Keratinocyte (primary cell): Measurements from ENCODE around the gene ZNF497. TPM values are rescaled to one million over a fixed set of nuclear protein-coding genes. Genes with fewer than 3 reads are reported as not detected.

Experiments
- DNase-seq: peaks from one replicate; pipeline ENCODE4 v3.0.0-alpha.2; 2011; ENCODE audit warnings: low read depth, missing footprints, low spot score
- FAIRE-seq: peaks from 2 replicates; lab custom pipeline; 2011; peaks lifted over from hg19 to GRCh38; lab: Jason Lieb, UNC
- H2AFZ ChIP-seq: 2 replicates; pipeline ENCODE4 v1.6.0; 2012; ENCODE audit warnings: low read length, control low read depth, inconsistent platforms; ENCODE audit not compliant: control insufficient read depth
- H3K27ac ChIP-seq: 2 replicates; pipeline ENCODE4 v1.5.1; 2011; ENCODE audit warnings: low read length; ENCODE audit not compliant: control insufficient read depth, insufficient read depth
- H3K27me3 ChIP-seq: 3 replicates; pipeline ENCODE4 v1.6.0; 2011; ENCODE audit warnings: low read length; ENCODE audit not compliant: control insufficient read depth, insufficient read depth; ENCODE audit errors: extremely low read depth
- H3K36me3 ChIP-seq, 2 experiments: 2 replicates in 1 of 2; 3 replicates in 1 of 2; pipeline ENCODE4 v1.5.1; 2011; ENCODE audit warnings: low read length in 2 of 2, mild to moderate bottlenecking in 1 of 2; ENCODE audit not compliant: control insufficient read depth in 2 of 2, insufficient read depth in 2 of 2; ENCODE audit errors: extremely low read depth in 1 of 2
- H3K4me1 ChIP-seq: 3 replicates; pipeline ENCODE4 v1.5.1; 2011; ENCODE audit warnings: low read length; ENCODE audit not compliant: control insufficient read depth, insufficient read depth; ENCODE audit errors: extremely low read depth
- H3K4me2 ChIP-seq: 3 replicates; pipeline ENCODE4 v1.6.0; 2011; ENCODE audit warnings: low read depth, low read length; ENCODE audit not compliant: control insufficient read depth, insufficient read depth; ENCODE audit errors: extremely low read depth
- H3K4me3 ChIP-seq, 3 experiments: fragments of 200-600 bp in 1 of 3; sonication (generic) in 1 of 3; 2 replicates in 2 of 3; 3 replicates in 1 of 3; pipeline ENCODE4 v1.5.1; 2011 to 2016; ENCODE audit warnings: low read length in 3 of 3, mild to moderate bottlenecking in 3 of 3, control low read depth in 2 of 3, inconsistent platforms in 1 of 3, low read depth in 1 of 3, mixed read lengths in 1 of 3, mixed run types in 1 of 3, moderate library complexity in 1 of 3; ENCODE audit not compliant: control insufficient read depth in 2 of 3, insufficient read depth in 2 of 3; ENCODE audit errors: extremely low read depth in 1 of 3
- H3K79me2 ChIP-seq: 2 replicates; pipeline ENCODE4 v1.6.0; 2012; ENCODE audit warnings: low read length; ENCODE audit not compliant: control insufficient read depth, insufficient read depth
- H3K9ac ChIP-seq: 3 replicates; pipeline ENCODE4 v1.6.0; 2011; ENCODE audit warnings: low read length; ENCODE audit not compliant: control insufficient read depth, insufficient read depth; ENCODE audit errors: extremely low read depth
- H3K9me1 ChIP-seq: 3 replicates; pipeline ENCODE4 v1.6.0; 2011; ENCODE audit warnings: low read length; ENCODE audit not compliant: control insufficient read depth, insufficient read depth; ENCODE audit errors: extremely low read depth
- H3K9me3 ChIP-seq: 2 replicates; pipeline ENCODE4 v1.5.1; 2012; ENCODE audit warnings: low read depth, low read length; ENCODE audit not compliant: control insufficient read depth
- H4K20me1 ChIP-seq: 3 replicates; pipeline ENCODE4 v1.6.0; 2011; ENCODE audit warnings: low read length; ENCODE audit not compliant: control insufficient read depth, insufficient read depth; ENCODE audit errors: extremely low read depth
- EZH2 ChIP-seq: IDR thresholded peaks from one replicate; pipeline ENCODE4 v1.6.1; 2012; ENCODE audit warnings: inconsistent platforms, mild to moderate bottlenecking, low read length, moderate library complexity
- dilution Hi-C: fragments of 300-500 bp; cut with MboI; formaldehyde crosslinking; loops from one replicate; pipeline ENCODE4 v1.7.0; 2020; ENCODE audit warnings: low sequenced_read_pairs; ENCODE audit not compliant: extremely low pct_ligation_motif_present
- polyA plus RNA-seq, 5 experiments: library from polyadenylated mRNA; depleted of rRNA in 3 of 5; stranded (reverse) in 3 of 5; stranded (forward) in 1 of 5; unstranded in 1 of 5; fragments of >200 nt; gene quantifications; 1 replicate in 1 of 5; 2 replicates in 3 of 5; 3 replicates in 1 of 5; pipeline versions ENCODE4 v1.2.1 to v1.2.3, GENCODE V29; 2011 to 2012; ENCODE audit warnings: missing spikeins in 2 of 5, low read depth in 1 of 5, low replicate concordance in 1 of 5
- TF ChIP-seq, protein P1 (sequence below), 3 experiments: IDR thresholded peaks in 1 of 3; conservative IDR thresholded peaks in 1 of 3; optimal IDR thresholded peaks in 1 of 3; 2 replicates in 2 of 3; 3 replicates in 1 of 3; pipeline versions ENCODE3 to v1.5.1; 2011; ENCODE audit warnings: low read length in 3 of 3, mild to moderate bottlenecking in 3 of 3, moderate library complexity in 2 of 3, control low read depth in 1 of 3, inconsistent platforms in 1 of 3; ENCODE audit not compliant: insufficient read depth in 2 of 3; ENCODE audit errors: extremely low read depth in 1 of 3

ZNF497 gene
- polyA plus RNA-seq, 1 donor (not counting 4 experiments of a cell fraction or from before 2014, with no cell fraction given), result 0.29 TPM

DNA sequence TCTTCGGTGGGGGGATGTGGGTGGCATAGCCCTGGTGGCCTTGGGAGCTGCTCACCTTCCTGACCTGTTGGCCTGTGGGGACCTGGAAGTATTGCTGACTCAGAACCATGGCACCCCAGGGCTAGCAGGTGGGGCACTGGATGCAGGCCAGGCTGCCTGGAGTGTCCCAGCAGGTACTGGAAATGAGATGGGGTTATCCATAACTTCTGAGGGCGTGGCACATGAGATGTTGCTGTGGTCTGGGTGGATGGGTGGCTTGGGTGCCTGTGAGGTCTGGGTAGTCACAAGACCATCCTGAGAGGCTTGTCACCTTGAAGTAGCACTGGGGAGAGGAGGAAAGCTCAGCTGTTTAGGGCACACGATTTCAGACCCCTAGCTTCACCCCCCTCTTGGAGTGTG, 32.3 kb upstream of the ZNF497 start:
- dilution Hi-C loops, result no loop called here
- H3K27ac ChIP-seq, result peak overlapping the region; percentile 25
- TF ChIP-seq, protein P1, sequence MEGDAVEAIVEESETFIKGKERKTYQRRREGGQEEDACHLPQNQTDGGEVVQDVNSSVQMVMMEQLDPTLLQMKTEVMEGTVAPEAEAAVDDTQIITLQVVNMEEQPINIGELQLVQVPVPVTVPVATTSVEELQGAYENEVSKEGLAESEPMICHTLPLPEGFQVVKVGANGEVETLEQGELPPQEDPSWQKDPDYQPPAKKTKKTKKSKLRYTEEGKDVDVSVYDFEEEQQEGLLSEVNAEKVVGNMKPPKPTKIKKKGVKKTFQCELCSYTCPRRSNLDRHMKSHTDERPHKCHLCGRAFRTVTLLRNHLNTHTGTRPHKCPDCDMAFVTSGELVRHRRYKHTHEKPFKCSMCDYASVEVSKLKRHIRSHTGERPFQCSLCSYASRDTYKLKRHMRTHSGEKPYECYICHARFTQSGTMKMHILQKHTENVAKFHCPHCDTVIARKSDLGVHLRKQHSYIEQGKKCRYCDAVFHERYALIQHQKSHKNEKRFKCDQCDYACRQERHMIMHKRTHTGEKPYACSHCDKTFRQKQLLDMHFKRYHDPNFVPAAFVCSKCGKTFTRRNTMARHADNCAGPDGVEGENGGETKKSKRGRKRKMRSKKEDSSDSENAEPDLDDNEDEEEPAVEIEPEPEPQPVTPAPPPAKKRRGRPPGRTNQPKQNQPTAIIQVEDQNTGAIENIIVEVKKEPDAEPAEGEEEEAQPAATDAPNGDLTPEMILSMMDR (optimal IDR thresholded peaks at IDR 0.05 in 1 of 3, IDR thresholded peaks at IDR 0.05 in 1 of 3, conservative IDR thresholded peaks at IDR 0.05 in 1 of 3; ENCODE audit: extremely low read depth in 1 of 3, insufficient read depth in 2 of 3, low read length in 3 of 3), result no peak
- no peak for TF ChIP-seq EZH2
- H3K79me2 ChIP-seq, result peaks cover 33% of the 10 kb centered on the region
- H3K4me2 ChIP-seq, result no peak overlapping the region
- no peaks in the 10 kb centered on the region for H3K27me3 ChIP-seq
- H3K9me1 ChIP-seq, result peaks cover 5% of the 10 kb centered on the region
- DNase-seq (no peak), FAIRE-seq (no peak)
- H3K9ac ChIP-seq, result no peak overlapping the region
- H3K4me1 ChIP-seq, result peaks cover 35% of the 10 kb centered on the region
- H3K9me3 ChIP-seq, result no peaks in the 10 kb centered on the region
- peaks cover 40% of the 10 kb centered on the region for H4K20me1 ChIP-seq
- peaks cover 22 to 30% of the 10 kb centered on the region in 2 experiments for H3K36me3 ChIP-seq
- no peak overlapping the region for H3K4me3 ChIP-seq
- H2AFZ ChIP-seq, result no peak overlapping the region

DNA sequence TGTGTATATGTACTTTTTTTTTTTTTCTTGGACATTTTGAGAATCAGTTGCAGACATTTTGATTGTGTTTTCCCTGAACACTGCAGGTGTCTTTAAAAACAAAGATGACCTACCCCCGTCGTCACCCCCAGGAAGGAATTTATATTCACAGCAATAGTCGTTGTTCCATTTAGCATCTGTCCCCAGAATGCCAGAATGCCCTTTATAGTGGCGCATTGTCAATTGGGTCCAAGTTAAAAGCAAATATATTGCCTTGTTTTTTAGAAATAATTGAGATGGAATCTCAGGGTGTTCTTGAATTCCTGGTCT, 31.1 kb upstream of the ZNF497 start:
- Histone ChIP-seq H3K79me2 (peaks cover 41% of the 10 kb centered on the region), H3K9me1 (peaks cover 5% of the 10 kb centered on the region), H3K4me3 (no peak overlapping the region), H3K9ac (no peak overlapping the region), H3K36me3 (peaks cover 24 to 37% of the 10 kb centered on the region in 2 experiments), H2AFZ (no peak overlapping the region), H3K27me3 (no peaks in the 10 kb centered on the region), H3K4me1 (peaks cover 40% of the 10 kb centered on the region), H3K4me2 (no peak overlapping the region), H4K20me1 (peaks cover 40% of the 10 kb centered on the region), H3K9me3 (no peaks in the 10 kb centered on the region), H3K27ac (no peak overlapping the region)
- no peak for TF ChIP-seq EZH2
- TF ChIP-seq, protein P1 (optimal IDR thresholded peaks at IDR 0.05 in 1 of 3, IDR thresholded peaks at IDR 0.05 in 1 of 3, conservative IDR thresholded peaks at IDR 0.05 in 1 of 3; ENCODE audit: extremely low read depth in 1 of 3, insufficient read depth in 2 of 3, low read length in 3 of 3), result no peak
- FAIRE-seq, result no peak
- DNase-seq, result no peak
- dilution Hi-C loops, result no loop called here
